ENCODE measurements around the gene C1orf116.
"Not testable (repeated sequence)": the region's sequence is repeated elsewhere in the genome, so short reads cannot be mapped to it uniquely, and the experiment has no call there.

C1orf116 gene

GRCh38 chr1:207058878-207059867 is 26.6 kb upstream of the C1orf116 start:
- DNase-seq, result no peak

- no peak for DNase-seq
These were observed 25.7 kb upstream of the C1orf116 start for GRCh38 chr1:207058252-207058651.

- no peak for DNase-seq
These were observed 24.1 kb upstream of the C1orf116 start for GRCh38 chr1:207056673-207057072.

- DNase-seq, result no peak
These were observed 22.9 kb upstream of the C1orf116 start for GRCh38 chr1:207055386-207056001.

- DNase-seq, result no peak
These were observed 21.9 kb upstream of the C1orf116 start for GRCh38 chr1:207054491-207054890.

- peak; percentile 65 for DNase-seq
These were observed 20.6 kb upstream of the C1orf116 start, which contains the start of gene PFKFB2 for GRCh38 chr1:207052911-207053769. Gene PFKFB2 (plus strand): TSS chr1:207053275. CDS start chr1:207054718, 1,443 bp downstream.

- no peak for DNase-seq
These were observed 18.8 kb upstream of the C1orf116 start, which contains the start of gene YOD1 for GRCh38 chr1:207051191-207051943. Gene YOD1 (minus strand): TSS chr1:207051208. CDS start chr1:207051030, 178 bp downstream.

- peak; percentile 56 for DNase-seq
These were observed 18.1 kb upstream of the C1orf116 start for GRCh38 chr1:207050480-207051190.

GRCh38 chr1:207049974-207050391 is 17.4 kb upstream of the C1orf116 start:
- no peak for DNase-seq

- no peak for DNase-seq
These were observed 17.0 kb upstream of the C1orf116 start for GRCh38 chr1:207049514-207049913.

GRCh38 chr1:207049054-207049453 is 16.5 kb upstream of the C1orf116 start:
- no peak for DNase-seq

- DNase-seq, result no peak
These were observed 15.5 kb upstream of the C1orf116 start for GRCh38 chr1:207048041-207048440.

- DNase-seq, result no peak
These were observed 14.9 kb upstream of the C1orf116 start for GRCh38 chr1:207047505-207047904.

GRCh38 chr1:207045453-207045852 is 12.9 kb upstream of the C1orf116 start:
- no peak for DNase-seq

- DNase-seq, result not testable (repeated sequence)
These were observed 8.8 kb upstream of the C1orf116 start for GRCh38 chr1:207041397-207041796.

- no peak for DNase-seq
These were observed 7.6 kb upstream of the C1orf116 start for GRCh38 chr1:207040181-207040533.

GRCh38 chr1:207039380-207040180 is 7.0 kb upstream of the C1orf116 start:
- DNase-seq, result no peak

GRCh38 chr1:207036865-207037264 is 4.3 kb upstream of the C1orf116 start:
- no peak for DNase-seq

- DNase-seq, result no peak
These were observed 3.5 kb upstream of the C1orf116 start for GRCh38 chr1:207035877-207036551.

- DNase-seq, result no peak
These were observed 2.4 kb upstream of the C1orf116 start for GRCh38 chr1:207034998-207035397.

All from NCI-H1694 treated with DMSO at 0.1 percent for 48 hours (cell line).